Measurements from ENCODE around the gene SKIC3. TPM values are rescaled to one million over a fixed set of nuclear protein-coding genes. Genes with fewer than 3 reads are reported as not detected.

The SKIC3 gene
- total RNA-seq, result 123 and 132 TPM in 2 replicates

GRCh38 chr5:95554647-95555548, at the start of gene SKIC3, which contains the start of gene ARSK:
Gene SKIC3, minus strand, starts transcription at chr5:95554977. Its CDS starts 7,827 bp downstream, at chr5:95547150.
Gene ARSK, plus strand, starts transcription at chr5:95555101. Its CDS starts 178 bp downstream, at chr5:95555279.

Other genes with a start within 250 kb of the SKIC3 start
- not detected in 2 replicates for gene FAM81B, start 163.6 kb downstream of the SKIC3 start, total RNA-seq
- gene ARSK, start 124 bp upstream of the SKIC3 start, total RNA-seq, result 9.9 and 13.9 TPM in 2 replicates
- gene GPR150, start 65.1 kb upstream of the SKIC3 start, total RNA-seq, result under 0.01 and 0.21 TPM in 2 replicates
- 2.4 and 3.8 TPM in 2 replicates for gene RFESD, start 91.8 kb upstream of the SKIC3 start, total RNA-seq
- not detected in 2 replicates for gene SPATA9, start 128.0 kb upstream of the SKIC3 start, total RNA-seq
- gene RHOBTB3, start 176.4 kb upstream of the SKIC3 start, total RNA-seq, result 3.4 and 48.1 TPM in 2 replicates

Data from nasal cavity respiratory epithelium epithelial cell of viscerocranial mucosa (primary cell).